Panc1 (cell line): ENCODE data around the gene NCAM2. TPM values are rescaled to one million over a fixed set of nuclear protein-coding genes. Genes with fewer than 3 reads are reported as not detected.

ENCODE experiments used
- ATAC-seq: fragments of 200-7000 bp; cut with Tn5 transposase; 2 replicates; pipeline ENCODE4 v1.9.1; 2020; ENCODE audit warnings: mild to moderate bottlenecking, moderate library complexity
- BruUV-seq: library from RNA; stranded (reverse); fragments of 400-500 nt; replicated peaks from 2 replicates; lab custom pipeline; 2021; lab: Mats Ljungman, UMichigan
- CTCF ChIA-PET: fragments of 300-600 bp; sonication (Branson Sonifier 250); formaldehyde crosslinking; loops from one replicate; lab custom pipeline; 2022; ENCODE audit warnings: antibody characterized with exemption; lab: Charles Lee
- POLR2A ChIA-PET: fragments of 300-600 bp; sonication (Branson Sonifier 250); formaldehyde crosslinking; loops from one replicate; lab custom pipeline; 2022; ENCODE audit warnings: antibody characterized with exemption; lab: Charles Lee
- DNase-seq: peaks from one replicate; pipeline ENCODE4 v3.0.0-alpha.2; 2010; ENCODE audit warnings: low read depth, low spot score
- H3K27ac ChIP-seq: 2 replicates; pipeline ENCODE4 v1.5.1; 2011; ENCODE audit warnings: mild to moderate bottlenecking, low read length, inconsistent platforms
- H3K27me3 ChIP-seq: fragments of 200-500 bp; sonication (Bioruptor generic); 2 replicates; pipeline ENCODE4 v1.6.0; 2014; ENCODE audit warnings: low read length, inconsistent platforms; ENCODE audit not compliant: control insufficient read depth, insufficient read depth
- H3K36me3 ChIP-seq: fragments of 200-500 bp; sonication (Bioruptor generic); 2 replicates; pipeline ENCODE4 v1.5.1; 2014; ENCODE audit warnings: inconsistent platforms, mild to moderate bottlenecking, low read length, moderate library complexity; ENCODE audit not compliant: control insufficient read depth, insufficient read depth
- H3K4me1 ChIP-seq: 2 replicates; pipeline ENCODE4 v1.5.1; 2011; ENCODE audit warnings: inconsistent platforms, mild to moderate bottlenecking, low read length, moderate library complexity; ENCODE audit not compliant: control insufficient read depth, insufficient read depth
- H3K4me3 ChIP-seq, 2 experiments: 2 replicates each; pipeline ENCODE4 v1.5.1; 2011 to 2012; ENCODE audit warnings: low read depth in 2 of 2, low read length in 2 of 2, mild to moderate bottlenecking in 2 of 2, inconsistent platforms in 1 of 2, moderate library complexity in 1 of 2
- H3K9me3 ChIP-seq: fragments of 200-500 bp; sonication (Bioruptor generic); 2 replicates; pipeline ENCODE4 v1.5.1; 2014; ENCODE audit warnings: low read depth, mild to moderate bottlenecking, inconsistent platforms, low read length, moderate library complexity; ENCODE audit not compliant: control insufficient read depth, insufficient read depth
- POLR2AphosphoS5 ChIP-seq: IDR thresholded peaks from 2 replicates; pipeline ENCODE4 v1.6.1; 2012; ENCODE audit warnings: mild to moderate bottlenecking, low read depth, low read length, moderate library complexity
- REST ChIP-seq, 2 experiments: IDR thresholded peaks; 2 replicates each; pipeline ENCODE4 v1.6.1; 2011 to 2012; ENCODE audit warnings: low read depth in 2 of 2, control low read depth in 1 of 2, low read length in 1 of 2, mild to moderate bottlenecking in 1 of 2, moderate library complexity in 1 of 2; ENCODE audit not compliant: insufficient read depth in 1 of 2
- SIN3A ChIP-seq: IDR thresholded peaks from 2 replicates; pipeline ENCODE4 v1.6.1; 2012; ENCODE audit warnings: low read depth, mild to moderate bottlenecking, low read length, moderate library complexity, borderline replicate concordance; ENCODE audit not compliant: insufficient read depth
- TCF7L2 ChIP-seq: IDR thresholded peaks from 2 replicates; pipeline ENCODE4 v1.6.1; 2011; ENCODE audit warnings: mild to moderate bottlenecking, low read depth, low read length, inconsistent platforms
- in situ Hi-C: cut with HindIII; loops from 2 replicates; pipeline ENCODE4 v1.10.0; 2016; ENCODE audit warnings: low sequenced_read_pairs, low pct_unique_long_range_greater_than_20kb
- intact Hi-C: fragments of 100-400 bp; cut with micrococcal nuclease; formaldehyde crosslinking; loops from one replicate; pipeline ENCODE4 v1.10.0; 2022; ENCODE audit not compliant: unreplicated experiment
- total RNA-seq: library from RNA; stranded (reverse); gene quantifications from one replicate; pipeline ENCODE4 v1.2.1, GENCODE V29; 2021; ENCODE audit not compliant: unreplicated experiment
- TF ChIP-seq, protein P1 (sequence below): fragments of 450-650 bp; IDR thresholded peaks from 2 replicates; pipeline ENCODE4 v1.5.1; 2017; ENCODE audit warnings: mild to moderate bottlenecking

Gene NCAM2
- total RNA-seq, 1 experiment from 2014 or later, result 2.2 TPM

DNA sequence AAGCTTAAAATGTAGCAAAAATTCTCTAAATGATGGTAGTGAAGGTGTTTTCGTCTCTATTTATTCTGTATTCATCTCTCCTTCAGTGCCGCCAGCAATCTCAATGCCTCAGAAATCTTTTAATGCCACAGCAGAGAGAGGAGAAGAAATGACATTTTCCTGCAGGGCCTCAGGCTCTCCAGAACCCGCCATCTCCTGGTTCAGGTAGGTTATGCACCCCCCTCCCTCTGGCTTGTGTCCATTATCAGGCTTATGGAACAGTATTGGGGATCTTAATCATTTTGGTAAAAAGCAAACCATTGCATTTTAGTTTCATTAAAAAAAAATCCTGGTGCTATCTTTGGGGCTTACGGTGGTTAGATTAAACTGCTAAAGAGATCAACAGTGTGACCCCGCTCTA is 326.1 kb downstream of the NCAM2 start:
- no TSS peak for BruUV-seq
- ATAC-seq (no peak), DNase-seq (no peak)
- TF ChIP-seq SIN3A (no peak), POLR2AphosphoS5 (no peak), REST (IDR thresholded peaks at IDR 0.05; ENCODE audit: insufficient read depth in 1 of 2, low read depth in 2 of 2, low read length in 1 of 2) (no peak), TCF7L2 (no peak)
- TF ChIP-seq, protein P1, sequence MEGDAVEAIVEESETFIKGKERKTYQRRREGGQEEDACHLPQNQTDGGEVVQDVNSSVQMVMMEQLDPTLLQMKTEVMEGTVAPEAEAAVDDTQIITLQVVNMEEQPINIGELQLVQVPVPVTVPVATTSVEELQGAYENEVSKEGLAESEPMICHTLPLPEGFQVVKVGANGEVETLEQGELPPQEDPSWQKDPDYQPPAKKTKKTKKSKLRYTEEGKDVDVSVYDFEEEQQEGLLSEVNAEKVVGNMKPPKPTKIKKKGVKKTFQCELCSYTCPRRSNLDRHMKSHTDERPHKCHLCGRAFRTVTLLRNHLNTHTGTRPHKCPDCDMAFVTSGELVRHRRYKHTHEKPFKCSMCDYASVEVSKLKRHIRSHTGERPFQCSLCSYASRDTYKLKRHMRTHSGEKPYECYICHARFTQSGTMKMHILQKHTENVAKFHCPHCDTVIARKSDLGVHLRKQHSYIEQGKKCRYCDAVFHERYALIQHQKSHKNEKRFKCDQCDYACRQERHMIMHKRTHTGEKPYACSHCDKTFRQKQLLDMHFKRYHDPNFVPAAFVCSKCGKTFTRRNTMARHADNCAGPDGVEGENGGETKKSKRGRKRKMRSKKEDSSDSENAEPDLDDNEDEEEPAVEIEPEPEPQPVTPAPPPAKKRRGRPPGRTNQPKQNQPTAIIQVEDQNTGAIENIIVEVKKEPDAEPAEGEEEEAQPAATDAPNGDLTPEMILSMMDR, result no peak
- Histone ChIP-seq H3K9me3 (no peaks in the 10 kb centered on the region), H3K4me3 (no peak overlapping the region), H3K4me1 (no peaks in the 10 kb centered on the region), H3K36me3 (no peaks in the 10 kb centered on the region), H3K27ac (no peak overlapping the region), H3K27me3 (no peaks in the 10 kb centered on the region)
- in situ Hi-C loops (no loop called here), intact Hi-C loops (no loop called here)
- ChIA-PET CTCF (no interaction called here), POLR2A (no interaction called here)

GRCh38 chr21:21332492-21332891 is 334.3 kb downstream of the NCAM2 start:
- Histone ChIP-seq H3K27me3 (no peaks in the 10 kb centered on the region), H3K4me3 (no peak overlapping the region), H3K27ac (no peak overlapping the region), H3K9me3 (no peaks in the 10 kb centered on the region), H3K36me3 (no peaks in the 10 kb centered on the region), H3K4me1 (no peaks in the 10 kb centered on the region)
- intact Hi-C loops, result no loop called here
- in situ Hi-C loops, result no loop called here
- DNase-seq (no peak), ATAC-seq (no peak)
- BruUV-seq, result no TSS peak
- TF ChIP-seq POLR2AphosphoS5 (no peak), TCF7L2 (no peak)
- ChIA-PET POLR2A (no interaction called here), CTCF (no interaction called here)

DNA sequence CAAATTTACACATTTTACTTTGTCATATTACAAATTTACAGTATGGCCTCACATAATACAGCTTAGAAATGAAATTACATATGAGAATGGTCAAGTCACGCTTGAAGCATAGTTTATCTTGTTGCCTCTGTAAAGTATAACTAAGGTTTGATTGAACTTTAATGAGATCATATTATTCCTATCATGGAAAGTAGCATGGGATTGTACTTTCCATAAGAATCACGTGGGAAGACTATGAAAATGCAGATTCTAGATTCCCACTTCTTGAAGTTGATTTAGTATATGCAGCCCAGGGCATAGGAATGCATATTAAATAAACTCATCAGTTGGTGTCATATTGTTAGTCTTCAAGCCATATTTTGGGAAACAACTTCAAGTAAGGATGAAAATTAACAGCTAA is 342.8 kb downstream of the NCAM2 start:
- no peaks in the 10 kb centered on the region for H3K4me1 ChIP-seq
- TF ChIP-seq REST (IDR thresholded peaks at IDR 0.05; ENCODE audit: insufficient read depth in 1 of 2, low read depth in 2 of 2, low read length in 1 of 2) (no peak), POLR2AphosphoS5 (no peak), SIN3A (no peak), TCF7L2 (no peak)
- TF ChIP-seq, protein P1, result no peak
- BruUV-seq, result no TSS peak
- DNase-seq (no peak), ATAC-seq (no peak)
- in situ Hi-C loops, result no loop called here
- H3K36me3 ChIP-seq, result no peaks in the 10 kb centered on the region
- ChIA-PET POLR2A (no interaction called here), CTCF (no interaction called here)
- no peak overlapping the region for H3K4me3 ChIP-seq
- intact Hi-C loops, result no loop called here
- no peak overlapping the region for H3K27ac ChIP-seq
- H3K9me3 ChIP-seq, result no peaks in the 10 kb centered on the region
- no peaks in the 10 kb centered on the region for H3K27me3 ChIP-seq
